SH-SY5Y (cell line): Measurements from ENCODE around the gene MARK3.

Source experiments
- GATA2 ChIP-seq: IDR thresholded peaks from 2 replicates; pipeline ENCODE4 v1.6.1; 2011; ENCODE audit warnings: mild to moderate bottlenecking, low read depth, low read length
- GATA3 ChIP-seq: IDR thresholded peaks from 2 replicates; pipeline ENCODE4 v1.6.1; 2011; ENCODE audit warnings: low read depth, mild to moderate bottlenecking, low read length, moderate library complexity

MARK3 gene

DNA sequence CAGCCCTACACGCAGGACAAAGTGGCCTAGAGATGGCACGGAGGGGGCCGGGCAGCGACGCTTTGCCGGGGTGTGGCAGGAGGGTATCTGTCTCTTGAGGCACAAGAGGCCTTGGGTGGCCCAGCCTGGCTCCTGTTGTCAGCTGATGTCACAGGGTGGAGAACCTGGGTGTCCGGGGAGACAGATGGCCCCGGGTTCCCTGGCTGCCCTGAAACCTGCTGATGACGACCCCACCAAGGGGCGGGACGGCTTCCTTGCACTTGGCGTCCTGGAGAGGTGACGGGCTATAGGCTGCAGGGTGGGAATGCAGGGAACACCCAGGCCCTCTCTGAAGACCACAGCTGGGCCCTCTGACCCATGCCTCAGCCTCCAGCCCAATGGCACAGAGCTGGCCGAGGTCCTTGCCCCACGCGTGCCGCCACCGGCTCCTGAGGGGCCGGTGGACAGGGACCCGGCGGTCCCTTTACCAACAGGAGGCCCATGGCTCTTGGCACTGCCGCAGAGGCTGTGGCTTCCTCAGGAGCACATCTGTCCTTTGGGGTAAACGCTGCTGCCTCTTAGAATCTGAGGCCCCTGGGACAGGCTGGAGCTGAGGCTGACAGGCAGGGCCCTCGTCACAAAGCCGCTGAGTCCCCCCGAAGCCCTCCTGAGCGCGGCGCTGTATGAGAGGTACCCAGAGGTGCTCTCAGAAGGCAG lies 160.2 kb downstream of the MARK3 start:
- TF ChIP-seq GATA2, result no peak
- TF ChIP-seq GATA3, result no peak

DNA sequence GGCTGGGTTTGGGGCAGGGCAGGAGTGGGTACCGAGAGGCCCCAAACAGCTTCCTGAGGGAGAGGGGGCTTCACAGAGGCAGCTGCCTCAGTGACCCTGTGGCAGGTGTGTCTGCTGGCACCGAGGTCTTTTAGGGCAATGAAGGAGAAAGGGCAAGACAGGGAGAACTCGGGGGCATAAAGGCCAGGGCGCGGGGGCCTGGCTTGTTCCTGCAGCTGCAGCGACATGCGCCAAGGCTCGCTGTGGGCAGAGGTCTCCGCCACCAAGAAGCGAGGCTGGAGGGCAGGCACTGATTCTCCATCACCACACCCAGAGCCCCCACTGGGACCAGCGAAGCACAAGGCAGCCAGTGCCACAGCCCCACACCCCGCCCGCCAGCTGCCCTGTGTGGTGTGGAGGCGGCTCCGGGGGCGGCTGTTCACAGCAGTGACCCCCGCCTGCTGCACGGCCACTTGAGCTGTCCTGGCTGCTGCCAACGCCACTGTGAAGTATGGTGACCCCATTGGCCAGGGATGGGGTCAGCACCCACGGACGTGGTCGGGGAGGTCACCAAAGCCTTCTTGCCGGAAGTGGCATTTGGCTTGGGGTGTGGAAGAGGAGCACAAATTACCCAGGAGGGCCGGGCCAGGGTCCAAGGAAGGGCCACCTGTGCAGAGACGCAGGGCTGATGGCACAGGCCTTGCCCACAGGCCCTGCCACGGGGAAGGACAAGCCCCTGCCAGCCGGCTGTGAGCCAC lies 160.9 kb downstream of the MARK3 start:
- TF ChIP-seq GATA2, result no peak
- TF ChIP-seq GATA3, result no peak

DNA sequence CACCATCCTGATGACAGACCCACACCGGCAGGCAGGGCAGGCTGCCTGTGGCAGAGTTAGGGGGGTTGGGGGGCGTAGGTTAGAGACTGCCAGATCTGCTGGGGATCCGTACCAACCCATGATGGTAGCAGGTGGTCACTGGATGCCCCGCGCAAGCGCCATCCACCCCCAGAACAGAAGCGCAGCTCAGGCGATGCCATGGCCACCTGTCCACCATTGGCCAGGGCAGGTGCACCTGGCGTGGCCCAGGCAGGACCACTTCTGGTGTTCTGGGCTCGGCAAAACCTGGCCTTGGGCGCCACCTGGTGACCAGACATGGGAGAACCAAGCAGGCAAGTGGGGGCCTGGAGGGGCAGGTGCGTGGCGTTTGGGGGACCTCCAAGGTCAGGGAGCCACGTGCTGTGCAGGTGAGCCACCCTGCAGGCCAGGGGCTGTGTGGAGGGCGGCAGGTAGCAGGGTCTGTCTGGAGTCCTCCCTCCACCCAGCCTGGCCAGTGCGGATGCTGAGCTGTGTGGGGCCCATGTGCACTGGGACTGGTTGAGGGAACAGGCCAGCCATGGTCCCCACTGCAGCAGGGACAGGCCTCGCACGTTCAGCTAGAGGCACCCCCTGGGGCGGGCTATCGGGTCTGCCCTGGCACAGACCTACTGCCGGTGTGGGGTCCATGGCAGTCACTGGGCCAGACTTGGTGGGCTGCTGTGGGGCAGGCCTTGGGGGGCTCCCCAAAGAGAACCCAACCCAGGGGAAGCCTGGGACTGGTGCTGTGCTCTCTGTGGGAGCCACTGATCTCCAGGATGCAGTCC lies 161.6 kb downstream of the MARK3 start:
- TF ChIP-seq GATA2 (no peak), GATA3 (no peak)

DNA sequence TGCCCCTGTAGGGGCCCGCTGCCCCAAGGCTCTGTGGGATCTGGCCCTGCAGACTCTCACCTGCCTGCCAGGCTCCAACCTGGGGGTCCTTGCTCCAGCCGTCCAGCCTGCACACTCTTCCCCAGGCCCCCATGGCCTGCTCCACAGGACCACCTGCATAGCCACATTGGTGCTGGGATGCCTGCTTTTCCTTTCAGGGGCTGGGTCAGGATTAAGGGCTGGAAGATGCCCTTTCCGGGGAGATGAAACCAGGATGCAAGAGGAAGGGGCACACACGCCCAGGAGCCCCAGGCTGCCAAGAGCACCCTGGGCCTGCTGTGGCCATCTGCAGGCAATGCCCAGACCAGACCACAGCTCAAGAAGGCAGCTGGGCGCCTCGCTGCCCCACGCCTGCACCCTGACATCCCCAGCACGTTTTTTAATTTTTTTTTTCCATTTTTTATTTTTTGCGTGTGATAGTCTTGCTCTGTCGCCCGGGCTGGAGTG lies 162.3 kb downstream of the MARK3 start:
- TF ChIP-seq GATA2 (no peak), GATA3 (no peak)

- TF ChIP-seq GATA3, result no peak
- no peak for TF ChIP-seq GATA2
Measured at GRCh38 chr14:103547941-103548462, 162.8 kb downstream of the MARK3 start.

GRCh38 chr14:103548463-103549351 lies 163.5 kb downstream of the MARK3 start:
- TF ChIP-seq GATA2 (no peak), GATA3 (no peak)

DNA sequence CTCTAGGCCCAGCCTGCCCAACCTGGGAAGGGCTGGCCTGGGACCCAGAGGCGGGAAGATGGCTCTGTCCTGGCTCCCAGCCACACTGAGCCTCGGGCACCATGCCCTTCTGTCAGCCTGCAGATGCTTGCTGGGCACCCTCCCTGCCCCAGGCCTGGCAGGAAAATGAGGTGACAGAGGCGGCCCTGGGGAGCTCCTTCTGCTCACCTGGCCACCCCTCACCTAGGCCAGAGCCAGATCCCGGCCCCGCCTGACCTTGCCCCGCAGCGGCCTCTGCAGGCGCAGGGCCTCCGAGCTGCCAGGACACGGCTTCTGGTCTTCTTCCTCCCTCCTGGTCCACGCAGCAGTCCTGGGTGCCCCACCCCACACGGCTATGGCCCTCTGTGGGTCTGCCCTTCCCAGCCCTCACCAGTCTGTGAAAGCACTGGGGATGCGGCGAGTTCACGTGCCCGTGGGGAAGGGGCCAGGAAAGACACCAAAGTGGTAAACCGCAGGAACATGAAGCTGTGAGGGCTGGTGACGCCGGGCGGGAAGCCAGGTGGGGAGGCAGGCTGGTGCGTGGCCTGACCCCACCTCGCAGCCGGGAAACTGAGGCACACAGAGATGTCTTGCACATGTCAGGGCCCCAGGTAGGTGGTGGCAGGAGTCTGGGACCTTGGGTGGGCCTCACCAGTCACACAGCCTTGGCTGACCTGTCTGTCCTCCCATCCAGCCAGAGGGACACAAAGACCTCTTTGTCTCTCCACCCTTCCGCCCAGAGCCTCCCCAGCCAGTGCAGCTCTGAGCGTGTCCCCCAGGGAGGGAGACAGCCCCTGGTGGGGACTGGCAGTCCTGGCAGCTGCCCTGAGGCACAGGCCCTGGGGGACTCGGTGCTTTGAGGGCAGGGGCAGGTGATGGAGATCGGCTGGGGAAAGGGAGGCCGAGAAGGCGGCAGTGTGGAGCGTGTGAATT lies 164.4 kb downstream of the MARK3 start:
- TF ChIP-seq GATA2, result no peak

DNA sequence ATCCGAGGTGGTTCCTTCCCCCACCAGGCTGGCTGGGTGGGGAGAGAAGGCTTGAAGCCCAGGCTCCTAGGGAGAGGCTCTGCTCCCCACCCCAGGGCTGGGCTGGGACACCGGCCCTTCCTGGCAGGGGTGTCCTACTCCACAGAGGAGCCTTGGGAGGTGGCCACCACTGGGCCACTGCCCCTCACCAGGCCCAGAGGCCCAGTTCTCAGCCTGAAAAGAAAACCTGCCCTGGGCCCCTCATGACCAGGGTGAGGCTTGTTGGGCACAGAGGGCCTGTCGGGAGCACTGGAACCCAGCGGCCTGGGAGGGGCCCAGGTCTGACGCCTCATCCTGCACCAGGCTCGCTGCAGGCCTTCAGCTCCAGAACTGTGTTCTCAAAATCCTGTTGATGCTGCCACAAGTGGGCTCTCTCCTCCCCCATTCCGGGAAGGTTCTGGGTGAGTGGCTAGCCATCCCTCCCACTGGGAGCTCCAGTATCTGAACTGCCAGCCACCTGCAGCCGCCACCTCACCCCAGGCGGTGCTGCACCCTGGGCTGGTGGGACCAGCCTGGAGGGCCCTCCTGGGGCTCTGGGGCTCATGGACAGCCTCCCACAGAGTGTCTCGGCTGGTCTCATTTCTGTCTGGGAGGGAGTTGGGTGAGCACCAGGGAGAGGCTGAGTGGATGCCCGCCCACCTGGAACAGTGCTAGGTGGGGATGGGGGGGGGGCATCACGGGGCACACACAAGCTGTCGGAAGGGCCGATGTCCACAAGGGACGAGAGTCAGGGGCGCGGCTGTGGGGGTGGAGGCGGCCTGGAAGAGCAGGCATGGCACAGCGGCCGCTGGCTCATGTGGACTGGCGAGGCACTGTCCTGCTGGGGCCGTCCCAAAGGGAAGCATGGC lies 165.5 kb downstream of the MARK3 start:
- TF ChIP-seq GATA3, result no peak
- TF ChIP-seq GATA2, result no peak

GRCh38 chr14:103551338-103551762 lies 166.1 kb downstream of the MARK3 start:
- TF ChIP-seq GATA3 (no peak), GATA2 (no peak)

- TF ChIP-seq GATA2 (no peak), GATA3 (no peak)
Measured at GRCh38 chr14:103552011-103552845, 167.0 kb downstream of the MARK3 start.

DNA sequence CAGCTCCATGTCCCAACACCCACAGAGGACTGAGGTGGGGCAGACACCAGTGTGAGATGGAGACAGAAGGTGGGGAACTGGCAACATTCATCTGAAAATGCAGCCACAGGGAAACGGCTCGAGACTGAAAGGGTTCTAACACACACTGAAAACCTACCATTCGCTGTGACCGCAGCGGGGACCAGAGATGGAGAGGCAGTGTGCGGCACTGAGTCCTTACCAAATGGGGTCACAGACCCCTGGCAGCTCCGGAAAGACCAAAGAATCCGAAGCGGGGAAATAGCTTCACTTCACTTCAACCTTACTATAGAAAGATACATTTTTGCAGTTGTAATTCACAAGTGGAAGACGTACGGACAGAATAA lies 167.6 kb downstream of the MARK3 start:
- TF ChIP-seq GATA3 (no peak), GATA2 (no peak)
